Smooth muscle cell (in vitro differentiated cells): ENCODE results near the gene LPP. TPM values are rescaled to one million over a fixed set of nuclear protein-coding genes. Genes with fewer than 3 reads are reported as not detected.

Source experiments
- DNase-seq: peaks from one replicate; lab custom pipeline; 2025; ENCODE audit not compliant: unreplicated experiment; lab: John Stamatoyannopoulos, UW
- H2AFZ ChIP-seq: fragments of 200-600 bp; sonication (generic); 2 replicates; pipeline ENCODE4 v1.6.0; 2016; ENCODE audit warnings: antibody characterized with exemption, low read depth, mild to moderate bottlenecking
- H3F3A ChIP-seq: fragments of 200-600 bp; sonication (generic); 2 replicates; pipeline ENCODE4 v1.6.0; 2017; ENCODE audit warnings: antibody characterized with exemption, low read depth
- H3K27ac ChIP-seq: fragments of 200-600 bp; sonication (generic); 2 replicates; pipeline ENCODE4 v1.5.1; 2016; ENCODE audit warnings: low read depth, mild to moderate bottlenecking
- H3K27me3 ChIP-seq: fragments of 200-600 bp; sonication (generic); 2 replicates; pipeline ENCODE4 v1.6.1; 2016; ENCODE audit warnings: low read depth, mild to moderate bottlenecking
- H3K36me3 ChIP-seq: fragments of 200-600 bp; sonication (generic); 2 replicates; pipeline ENCODE4 v1.5.1; 2016; ENCODE audit warnings: low read depth
- H3K4me1 ChIP-seq: fragments of 200-600 bp; sonication (generic); 2 replicates; pipeline ENCODE4 v1.5.1; 2016; ENCODE audit warnings: low read depth
- H3K4me2 ChIP-seq: fragments of 200-600 bp; sonication (generic); 2 replicates; pipeline ENCODE4 v1.6.0; 2016; ENCODE audit warnings: mild to moderate bottlenecking
- H3K4me3 ChIP-seq: fragments of 200-600 bp; sonication (generic); 2 replicates; pipeline ENCODE4 v1.5.1; 2016; ENCODE audit warnings: mild to moderate bottlenecking
- H3K79me2 ChIP-seq: fragments of 200-600 bp; sonication (generic); 2 replicates; pipeline ENCODE4 v1.6.0; 2016; ENCODE audit warnings: low read depth, mild to moderate bottlenecking
- H3K9ac ChIP-seq: fragments of 200-600 bp; sonication (generic); 2 replicates; pipeline ENCODE4 v1.6.0; 2016; ENCODE audit warnings: low read depth
- H3K9me3 ChIP-seq: fragments of 200-600 bp; sonication (generic); replicated peaks from 2 replicates; pipeline ENCODE4 v1.5.1; 2016; ENCODE audit warnings: low read depth
- H4K20me1 ChIP-seq: fragments of 200-600 bp; sonication (generic); 2 replicates; pipeline ENCODE4 v1.6.0; 2016; ENCODE audit warnings: low read depth
- WGBS: methylation state at CpG from one replicate; pipeline ENCODE4 v1.1.7; 2016; ENCODE audit warnings: low lambda C conversion rate; 5-methylcytosine and 5-hydroxymethylcytosine counted together
- microRNA counts: library from miRNA; unstranded; fragments of <30 nt; microRNA quantifications from one replicate; lab custom pipeline; 2016
- microRNA-seq: library from miRNA; unstranded; fragments of <30 nt; microRNA quantifications from one replicate; pipeline ENCODE4, GENCODE V29; 2016; ENCODE audit warnings: borderline number of aligned reads
- polyA plus RNA-seq: library from polyadenylated mRNA; unstranded; fragments of >200 nt; fragmentation: Nextera tagmentation; extraction: Ambion mirVana; gene quantifications from 2 replicates; pipeline ENCODE4 v1.2.1, GENCODE V29; 2016
- small RNA-seq: library from RNA; depleted of rRNA; stranded (forward); fragments of <200 nt; gene quantifications from one replicate; pipeline ENCODE3, GENCODE V24; 2014
- total RNA-seq: library from RNA; depleted of rRNA; stranded (reverse); fragments of >200 nt; gene quantifications from 2 replicates; pipeline ENCODE4 v1.2.3, GENCODE V29; 2014
- TF ChIP-seq, protein P1 (sequence below): fragments of 200-600 bp; sonication (generic); IDR thresholded peaks from 2 replicates; pipeline ENCODE4 v1.5.1; 2017; ENCODE audit warnings: borderline replicate concordance, mild to moderate bottlenecking, antibody characterized with exemption; ENCODE audit not compliant: insufficient read depth, poor library complexity, severe bottlenecking

LPP gene
- total and polyA plus RNA-seq, 2 experiments from 2014 or later, result 42.3 to 128 TPM

DNA sequence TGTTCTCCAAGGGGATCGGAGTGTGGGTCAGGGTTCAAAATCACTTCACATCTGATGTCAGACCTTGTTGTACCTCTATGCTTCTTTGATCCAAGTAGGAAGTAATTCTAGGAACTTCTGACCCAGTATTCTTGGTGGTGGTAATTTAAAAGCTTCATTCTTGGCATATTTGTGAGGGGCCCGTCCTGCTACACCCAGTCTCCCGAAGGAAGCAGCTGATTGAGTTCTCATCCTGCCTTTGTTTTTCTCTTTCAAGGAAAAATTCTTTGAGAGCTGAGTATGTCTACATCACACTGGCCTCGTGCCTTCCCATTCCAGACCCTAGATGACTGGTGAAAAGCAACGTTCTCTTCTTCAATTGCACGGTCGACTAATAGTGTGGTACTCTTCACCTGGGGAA, 783.4 kb downstream of the LPP start:
- no peaks in the 10 kb centered on the region for H3K9me3 ChIP-seq
- no peaks in the 10 kb centered on the region for H3K27me3 ChIP-seq
- H3K27ac ChIP-seq, result no peak overlapping the region
- no peaks in the 10 kb centered on the region for H3K4me1 ChIP-seq
- H3K4me3 ChIP-seq, result no peak overlapping the region
- no peaks in the 10 kb centered on the region for H3F3A ChIP-seq
- H3K79me2 ChIP-seq, result no peaks in the 10 kb centered on the region
- no peaks in the 10 kb centered on the region for H4K20me1 ChIP-seq
- H2AFZ ChIP-seq, result no peak overlapping the region
- WGBS, result 64% methylated on average over 7 of the region's 7 CpGs
- no peak overlapping the region for H3K4me2 ChIP-seq
- TF ChIP-seq, protein P1, sequence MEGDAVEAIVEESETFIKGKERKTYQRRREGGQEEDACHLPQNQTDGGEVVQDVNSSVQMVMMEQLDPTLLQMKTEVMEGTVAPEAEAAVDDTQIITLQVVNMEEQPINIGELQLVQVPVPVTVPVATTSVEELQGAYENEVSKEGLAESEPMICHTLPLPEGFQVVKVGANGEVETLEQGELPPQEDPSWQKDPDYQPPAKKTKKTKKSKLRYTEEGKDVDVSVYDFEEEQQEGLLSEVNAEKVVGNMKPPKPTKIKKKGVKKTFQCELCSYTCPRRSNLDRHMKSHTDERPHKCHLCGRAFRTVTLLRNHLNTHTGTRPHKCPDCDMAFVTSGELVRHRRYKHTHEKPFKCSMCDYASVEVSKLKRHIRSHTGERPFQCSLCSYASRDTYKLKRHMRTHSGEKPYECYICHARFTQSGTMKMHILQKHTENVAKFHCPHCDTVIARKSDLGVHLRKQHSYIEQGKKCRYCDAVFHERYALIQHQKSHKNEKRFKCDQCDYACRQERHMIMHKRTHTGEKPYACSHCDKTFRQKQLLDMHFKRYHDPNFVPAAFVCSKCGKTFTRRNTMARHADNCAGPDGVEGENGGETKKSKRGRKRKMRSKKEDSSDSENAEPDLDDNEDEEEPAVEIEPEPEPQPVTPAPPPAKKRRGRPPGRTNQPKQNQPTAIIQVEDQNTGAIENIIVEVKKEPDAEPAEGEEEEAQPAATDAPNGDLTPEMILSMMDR, result no peak
- H3K9ac ChIP-seq, result no peak overlapping the region
- H3K36me3 ChIP-seq, result no peaks in the 10 kb centered on the region
- DNase-seq, result no peak

DNA sequence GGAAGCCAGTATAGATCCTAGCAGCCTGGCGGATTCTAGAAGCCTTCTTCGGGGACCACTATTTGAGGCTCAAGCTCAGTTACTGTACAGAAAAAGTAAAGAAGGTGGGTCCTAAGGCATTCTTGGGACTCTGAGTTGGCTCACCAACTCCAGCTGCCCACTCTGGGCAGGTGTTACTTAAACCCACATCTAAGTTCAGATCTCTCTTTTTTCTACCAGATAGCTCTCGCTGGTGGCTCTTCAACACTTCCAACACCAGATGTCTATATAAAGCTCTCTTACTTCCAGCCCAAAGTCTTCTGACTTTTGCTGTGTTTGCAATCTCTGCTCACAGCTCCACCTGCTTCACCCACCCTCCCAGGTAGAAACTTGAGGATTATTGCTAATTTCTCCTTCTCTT, 785.0 kb downstream of the LPP start:
- Histone ChIP-seq H3K36me3 (no peaks in the 10 kb centered on the region), H3K4me1 (no peaks in the 10 kb centered on the region), H3F3A (no peaks in the 10 kb centered on the region), H2AFZ (no peak overlapping the region), H3K4me2 (no peak overlapping the region), H3K9me3 (no peaks in the 10 kb centered on the region), H3K4me3 (no peak overlapping the region), H3K9ac (no peak overlapping the region), H4K20me1 (no peaks in the 10 kb centered on the region), H3K79me2 (no peaks in the 10 kb centered on the region), H3K27ac (no peak overlapping the region), H3K27me3 (no peaks in the 10 kb centered on the region)
- DNase-seq, result no peak
- TF ChIP-seq, protein P1, result no peak
- WGBS, result 93% methylated on average over 3 of the region's 3 CpGs

- no peak for DNase-seq
- H2AFZ ChIP-seq, result no peak overlapping the region
- H3K9ac ChIP-seq, result no peak overlapping the region
- no peak overlapping the region for H3K4me3 ChIP-seq
- H3K4me1 ChIP-seq, result no peaks in the 10 kb centered on the region
- H3K27ac ChIP-seq, result no peak overlapping the region
- TF ChIP-seq, protein P1, result no peak
- no peaks in the 10 kb centered on the region for H4K20me1 ChIP-seq
- no peak overlapping the region for H3K4me2 ChIP-seq
- H3K9me3 ChIP-seq, result no peaks in the 10 kb centered on the region
- H3F3A ChIP-seq, result no peaks in the 10 kb centered on the region
- 95% methylated on average over 5 of the region's 5 CpGs for WGBS
- H3K79me2 ChIP-seq, result no peaks in the 10 kb centered on the region
- H3K36me3 ChIP-seq, result no peaks in the 10 kb centered on the region
- no peaks in the 10 kb centered on the region for H3K27me3 ChIP-seq
Measured at GRCh38 chr3:188939814-188940572, 786.0 kb downstream of the LPP start.

MicroRNAs within 50 kb of the gene (microRNA counts, 767-probe panel; counts per million panel counts)
- microRNA hsa-miR-28-3p (lab: Ali Mortazavi, UCI), result 5,361 counts per million, percentile 23 among the panel's probes with 10 or more counts
- 7,949 counts per million, percentile 54 among the panel's probes with 10 or more counts for microRNA hsa-miR-28-5p (lab: Ali Mortazavi, UCI)

Small RNA genes within 50 kb of the gene (microRNA-seq; reads per million reads assigned to microRNA genes)
- 11,196 reads per million, percentile 94 among the genes with 10 or more reads in this experiment for gene MIR28

Small RNA genes within 50 kb of the gene (small RNA-seq; reads per million reads assigned to genes)
- 1,389 reads per million, percentile 100 among the genes with 10 or more reads in this experiment for gene MIR28
